ENCODE results near the gene TRPV6. TPM values are rescaled to one million over a fixed set of nuclear protein-coding genes. Genes with fewer than 3 reads are reported as not detected.

Gene TRPV6
- total RNA-seq, 4 donors from 2014 or later: 0.14 to 2.9 TPM; not detected in 2

GRCh38 chr7:142865766-142866165, 19.8 kb downstream of the TRPV6 start:
- no peaks in the 10 kb centered on the region for H3K9me3 ChIP-seq
- intact Hi-C loops (cut with DNase I; ENCODE audit: low total_unique reads): no loop called here
- TF ChIP-seq POLR2AphosphoS5 (IDR thresholded peaks at IDR 0.05) (no peak), EP300 (IDR thresholded peaks at IDR 0.05; ENCODE audit: low read depth) (no peak), POLR2A (IDR thresholded peaks at IDR 0.05) (no peak), CTCF (IDR thresholded peaks at IDR 0.05) (no peak)
- no peak for DNase-seq
- in situ Hi-C loops (cut with MboI; ENCODE audit: low pct_ligation_motif_present in 1 of 4, low pct_unique_long_range_greater_than_20kb in 1 of 4, low sequenced_read_pairs in 3 of 4): loop anchor here in 3 of 4 donors (25.0 kb wide), 1 partner anchor 347 kb away; the partner anchor contains the start of gene TAS2R40 (in 3 of the 3)
- no peaks in the 10 kb centered on the region for H3K36me3 ChIP-seq
- H3K4me1 ChIP-seq: no peaks in the 10 kb centered on the region
- 66% methylated on average over 13 of the region's 13 CpGs; no CpG with 5 or more reads in 1 of the 2 donors for WGBS, 2 donors (ENCODE audit: low coverage in 1 of 2)
- H3K4me3 ChIP-seq: no peak overlapping the region
- no peak overlapping the region for H3K27ac ChIP-seq
- H3K27me3 ChIP-seq: no peaks in the 10 kb centered on the region

- in situ Hi-C loops (cut with MboI; ENCODE audit: low pct_ligation_motif_present in 1 of 4, low pct_unique_long_range_greater_than_20kb in 1 of 4, low sequenced_read_pairs in 3 of 4) (loop anchor here in 3 of 4 donors (25.0 kb wide), 1 partner anchor 347 kb away; the partner anchor contains the start of gene TAS2R40 (in 3 of the 3)), intact Hi-C loops (cut with DNase I; ENCODE audit: low total_unique reads) (no loop called here)
- 82 to 95% methylated on average over 3 to 14 of the region's 14 CpGs for WGBS, 2 donors (ENCODE audit: low coverage in 1 of 2)
- DNase-seq: no peak
- Histone ChIP-seq H3K4me3 (no peak overlapping the region), H3K9me3 (no peaks in the 10 kb centered on the region), H3K36me3 (no peaks in the 10 kb centered on the region), H3K27me3 (no peaks in the 10 kb centered on the region), H3K27ac (no peak overlapping the region), H3K4me1 (peaks cover 0 to 3% (median under 1%) of the 10 kb centered on the region in 4 donors)
- TF ChIP-seq POLR2A (IDR thresholded peaks at IDR 0.05): no peak
- TF ChIP-seq POLR2AphosphoS5 (IDR thresholded peaks at IDR 0.05): no peak
- TF ChIP-seq CTCF (IDR thresholded peaks at IDR 0.05): no peak
- TF ChIP-seq EP300 (IDR thresholded peaks at IDR 0.05; ENCODE audit: low read depth): no peak
These were observed 20.4 kb downstream of the TRPV6 start for GRCh38 chr7:142864980-142865747.

GRCh38 chr7:142863891-142864685, 21.5 kb downstream of the TRPV6 start:
- no peak overlapping the region for H3K27ac ChIP-seq
- H3K4me1 ChIP-seq: peaks cover 0 to 5% (median 2%) of the 10 kb centered on the region in 4 donors
- TF ChIP-seq POLR2A (IDR thresholded peaks at IDR 0.05) (no peak), EP300 (IDR thresholded peaks at IDR 0.05; ENCODE audit: low read depth) (no peak), POLR2AphosphoS5 (IDR thresholded peaks at IDR 0.05) (no peak), CTCF (IDR thresholded peaks at IDR 0.05) (no peak)
- no peaks in the 10 kb centered on the region for H3K9me3 ChIP-seq
- H3K27me3 ChIP-seq: no peaks in the 10 kb centered on the region
- no peaks in the 10 kb centered on the region for H3K36me3 ChIP-seq
- H3K4me3 ChIP-seq: no peak overlapping the region
- in situ Hi-C loops (cut with MboI; ENCODE audit: low pct_ligation_motif_present in 1 of 4, low pct_unique_long_range_greater_than_20kb in 1 of 4, low sequenced_read_pairs in 3 of 4) (loop anchor here in 3 of 4 donors (25.0 kb wide), 1 partner anchor 348 kb away; the partner anchor contains the start of gene TAS2R40 (in 3 of the 3)), intact Hi-C loops (cut with DNase I; ENCODE audit: low total_unique reads) (no loop called here)
- no peak for DNase-seq
- 62 to 90% methylated on average over 3 to 37 of the region's 37 CpGs for WGBS, 2 donors (ENCODE audit: low coverage in 1 of 2)
